OCI-LY7 (cell line): ENCODE data around the gene CCDC127. TPM values are rescaled to one million over a fixed set of nuclear protein-coding genes. Genes with fewer than 3 reads are reported as not detected.

Experiments
- BruUV-seq: library from RNA; stranded (reverse); fragments of 400-500 nt; replicated peaks from 2 replicates; lab custom pipeline; 2021; lab: Mats Ljungman, UMichigan
- CTCF ChIA-PET: fragments of 300-600 bp; sonication (Branson Sonifier 250); formaldehyde crosslinking; loops from one replicate; lab custom pipeline; 2022; ENCODE audit warnings: antibody characterized with exemption; ENCODE audit not compliant: unreplicated experiment; lab: Charles Lee
- POLR2A ChIA-PET: fragments of 300-600 bp; sonication (Branson Sonifier 250); formaldehyde crosslinking; loops from one replicate; lab custom pipeline; 2022; ENCODE audit warnings: antibody characterized with exemption; lab: Charles Lee
- DNase-seq: peaks from one replicate; pipeline ENCODE4 v3.0.0-alpha.2; 2015; ENCODE audit warnings: low spot score
- H2AFZ ChIP-seq: fragments of 200-600 bp; sonication (generic), shearing (Covaris generic); 2 replicates; pipeline ENCODE4 v1.6.1; 2014; ENCODE audit warnings: mild to moderate bottlenecking, antibody characterized with exemption, low read length, moderate library complexity
- H3K27ac ChIP-seq: fragments of 200-600 bp; sonication (generic); 2 replicates; pipeline ENCODE4 v1.5.1; 2014; ENCODE audit warnings: mixed run types, low read depth, mild to moderate bottlenecking, moderate library complexity, low read length, inconsistent platforms; ENCODE audit not compliant: poor library complexity, severe bottlenecking
- H3K36me3 ChIP-seq: fragments of 200-600 bp; sonication (generic); 2 replicates; pipeline ENCODE4 v1.6.1; 2014; ENCODE audit warnings: mild to moderate bottlenecking, antibody characterized with exemption, low read length, moderate library complexity, mixed read lengths; ENCODE audit not compliant: insufficient read depth
- H3K4me1 ChIP-seq: fragments of 200-600 bp; sonication (generic); 2 replicates; pipeline ENCODE4 v1.5.1; 2014; ENCODE audit warnings: mild to moderate bottlenecking, low read length; ENCODE audit not compliant: insufficient read depth, poor library complexity, severe bottlenecking
- H3K4me2 ChIP-seq: fragments of 200-600 bp; sonication (generic); 2 replicates; pipeline ENCODE4 v1.6.1; 2014; ENCODE audit warnings: mild to moderate bottlenecking, low read length
- H3K4me3 ChIP-seq: fragments of 200-600 bp; sonication (generic); 2 replicates; pipeline ENCODE4 v1.5.1; 2014; ENCODE audit warnings: mild to moderate bottlenecking, low read depth, low read length; ENCODE audit not compliant: poor library complexity, severe bottlenecking
- H3K79me2 ChIP-seq: fragments of 200-600 bp; sonication (generic); 2 replicates; pipeline ENCODE4 v1.6.1; 2016; ENCODE audit warnings: low read depth, mild to moderate bottlenecking, low read length, moderate library complexity, mixed read lengths; ENCODE audit not compliant: insufficient read depth
- H3K9me2 ChIP-seq: fragments of 200-600 bp; sonication (generic); 2 replicates; pipeline ENCODE4 v1.6.1; 2016; ENCODE audit warnings: mild to moderate bottlenecking, low read length, mixed read lengths; ENCODE audit not compliant: insufficient read depth
- H3K9me3 ChIP-seq: fragments of 200-600 bp; sonication (generic); 2 replicates; pipeline ENCODE4 v1.6.1; 2014; ENCODE audit warnings: mild to moderate bottlenecking, mixed run types, low read length, mixed read lengths
- H4K20me1 ChIP-seq: fragments of 200-600 bp; sonication (generic); 2 replicates; pipeline ENCODE4 v1.6.1; 2014; ENCODE audit warnings: mild to moderate bottlenecking, antibody characterized with exemption, low read length, moderate library complexity, mixed read lengths; ENCODE audit not compliant: insufficient read depth
- EZH2phosphoT487 ChIP-seq: fragments of 200-600 bp; sonication (generic); IDR thresholded peaks from 2 replicates; pipeline ENCODE4 v1.6.1; 2018; ENCODE audit warnings: low read depth, borderline replicate concordance, mild to moderate bottlenecking, mixed run types, antibody characterized with exemption, low read length, moderate library complexity, mixed read lengths
- intact Hi-C: fragments of 100-400 bp; cut with micrococcal nuclease; formaldehyde crosslinking; loops from one replicate; pipeline ENCODE4 v1.10.0; 2022; ENCODE audit not compliant: unreplicated experiment
- total RNA-seq, 2 experiments: library from RNA; depleted of rRNA in 1 of 2; stranded (reverse); fragments of >200 nt in 1 of 2; shearing (Covaris generic) in 1 of 2; gene quantifications; 2 replicates each; pipeline ENCODE4 v1.2.3, GENCODE V29; 2014 to 2022
- TF ChIP-seq, protein P1 (sequence below): fragments of 200-600 bp; sonication (generic); conservative IDR thresholded peaks from 2 replicates; pipeline ENCODE4 v1.5.1; 2014; ENCODE audit warnings: mild to moderate bottlenecking, antibody characterized with exemption, low read length, moderate library complexity, mixed read lengths

The CCDC127 gene
- total RNA-seq, 2 experiments from 2014 or later, result 10.8 to 12.4 TPM

DNA sequence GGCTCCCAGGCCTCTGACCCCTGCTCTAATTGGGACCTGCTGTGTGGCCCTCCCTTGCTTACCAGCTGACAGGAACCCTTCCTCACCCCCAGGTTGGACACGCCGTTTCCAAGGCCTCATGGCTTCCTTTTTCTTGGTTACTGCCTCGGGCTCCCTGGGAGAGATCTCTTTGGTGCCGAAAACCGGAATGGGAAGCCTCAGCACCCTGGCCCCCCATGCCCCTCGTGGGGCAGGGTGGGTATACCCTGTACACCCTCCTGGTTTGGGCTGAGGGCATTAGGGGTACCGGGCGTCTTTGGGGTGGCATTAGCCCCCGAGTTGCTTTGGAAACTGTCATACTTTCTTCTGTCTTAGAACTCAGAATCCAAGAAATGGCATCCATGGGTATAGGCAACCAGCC, 36.8 kb downstream of the CCDC127 start:
- Histone ChIP-seq H3K4me1 (no peaks in the 10 kb centered on the region), H4K20me1 (no peaks in the 10 kb centered on the region), H3K9me2 (no peaks in the 10 kb centered on the region), H3K79me2 (no peaks in the 10 kb centered on the region), H3K4me3 (no peak overlapping the region), H3K36me3 (no peaks in the 10 kb centered on the region), H3K4me2 (no peak overlapping the region), H3K27ac (no peak overlapping the region), H3K9me3 (no peaks in the 10 kb centered on the region), H2AFZ (no peak overlapping the region)
- intact Hi-C loops, result no loop called here
- TF ChIP-seq, protein P1, sequence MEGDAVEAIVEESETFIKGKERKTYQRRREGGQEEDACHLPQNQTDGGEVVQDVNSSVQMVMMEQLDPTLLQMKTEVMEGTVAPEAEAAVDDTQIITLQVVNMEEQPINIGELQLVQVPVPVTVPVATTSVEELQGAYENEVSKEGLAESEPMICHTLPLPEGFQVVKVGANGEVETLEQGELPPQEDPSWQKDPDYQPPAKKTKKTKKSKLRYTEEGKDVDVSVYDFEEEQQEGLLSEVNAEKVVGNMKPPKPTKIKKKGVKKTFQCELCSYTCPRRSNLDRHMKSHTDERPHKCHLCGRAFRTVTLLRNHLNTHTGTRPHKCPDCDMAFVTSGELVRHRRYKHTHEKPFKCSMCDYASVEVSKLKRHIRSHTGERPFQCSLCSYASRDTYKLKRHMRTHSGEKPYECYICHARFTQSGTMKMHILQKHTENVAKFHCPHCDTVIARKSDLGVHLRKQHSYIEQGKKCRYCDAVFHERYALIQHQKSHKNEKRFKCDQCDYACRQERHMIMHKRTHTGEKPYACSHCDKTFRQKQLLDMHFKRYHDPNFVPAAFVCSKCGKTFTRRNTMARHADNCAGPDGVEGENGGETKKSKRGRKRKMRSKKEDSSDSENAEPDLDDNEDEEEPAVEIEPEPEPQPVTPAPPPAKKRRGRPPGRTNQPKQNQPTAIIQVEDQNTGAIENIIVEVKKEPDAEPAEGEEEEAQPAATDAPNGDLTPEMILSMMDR, result no peak
- no peak for TF ChIP-seq EZH2phosphoT487
- BruUV-seq, result no TSS peak
- CTCF ChIA-PET, result no interaction called here
- no peak for DNase-seq
- POLR2A ChIA-PET, result no interaction called here

- intact Hi-C loops, result no loop called here
- Histone ChIP-seq H3K79me2 (no peaks in the 10 kb centered on the region), H3K36me3 (no peaks in the 10 kb centered on the region), H4K20me1 (no peaks in the 10 kb centered on the region), H3K4me2 (no peak overlapping the region), H2AFZ (no peak overlapping the region), H3K4me3 (no peak overlapping the region), H3K9me2 (no peaks in the 10 kb centered on the region), H3K9me3 (no peaks in the 10 kb centered on the region), H3K27ac (no peak overlapping the region), H3K4me1 (no peaks in the 10 kb centered on the region)
- no peak for TF ChIP-seq EZH2phosphoT487
- TF ChIP-seq, protein P1, result no peak
- DNase-seq, result no peak
- BruUV-seq, result no TSS peak
- CTCF ChIA-PET, result no interaction called here
- POLR2A ChIA-PET, result interaction anchor here (0.6 kb wide), 1 partner anchor 46 kb away, joined by 3 read pairs; no protein-coding TSS in a partner anchor
Observed at GRCh38 chr5:180286-180918, 37.6 kb downstream of the CCDC127 start.

DNA sequence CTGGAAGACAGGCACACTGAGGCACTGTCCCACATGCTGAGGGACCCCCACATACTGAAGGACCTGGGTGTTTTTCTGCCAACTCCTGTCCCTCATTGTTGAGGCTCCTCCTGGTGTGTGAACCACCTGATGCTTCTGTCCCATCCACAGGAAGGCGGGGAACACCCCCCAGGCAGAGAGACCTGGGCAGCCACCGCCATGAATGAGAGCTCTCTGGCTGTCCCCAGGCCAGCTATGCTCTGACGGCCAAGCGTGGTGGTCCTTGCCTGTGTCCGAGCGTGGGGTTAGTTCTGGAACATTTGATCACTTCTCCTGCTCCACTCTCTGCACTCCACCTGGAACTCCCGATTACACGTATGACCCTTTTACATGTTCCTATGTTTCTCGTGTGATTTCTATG, 38.6 kb downstream of the CCDC127 start:
- Histone ChIP-seq H3K9me3 (no peaks in the 10 kb centered on the region), H4K20me1 (no peaks in the 10 kb centered on the region), H3K79me2 (no peaks in the 10 kb centered on the region), H3K4me3 (no peak overlapping the region), H3K27ac (no peak overlapping the region), H3K9me2 (no peaks in the 10 kb centered on the region), H2AFZ (no peak overlapping the region), H3K4me2 (no peak overlapping the region), H3K36me3 (no peaks in the 10 kb centered on the region), H3K4me1 (no peaks in the 10 kb centered on the region)
- ChIA-PET CTCF (no interaction called here), POLR2A (no interaction called here)
- no peak for DNase-seq
- no peak for TF ChIP-seq EZH2phosphoT487
- TF ChIP-seq, protein P1, result no peak
- BruUV-seq, result no TSS peak
- intact Hi-C loops, result no loop called here
